Psoas muscle (tissue), 8 donors: ENCODE results near the gene PIN4. TPM values are rescaled to one million over a fixed set of nuclear protein-coding genes. Genes with fewer than 3 reads are reported as not detected.

Source experiments
- ATAC-seq, 4 donors: fragments of 200-7000 bp; cut with Tn5 transposase; one replicate each; pipeline ENCODE4 v1.9.1; 2020; ENCODE audit warnings: moderate library complexity in 3 of 4, mild to moderate bottlenecking in 2 of 4
- DNase-seq, 2 donors: peaks; one replicate each; pipeline ENCODE4 v3.0.0-alpha.2; 2020
- H3K27ac ChIP-seq: fragments of 200-600 bp; one replicate; pipeline ENCODE4 v1.8.0; 2022
- H3K27me3 ChIP-seq, 3 donors: fragments of 200-600 bp in 1 of 3; one replicate each; pipeline versions ENCODE4 v1.6.1 to v1.8.0; 2013 to 2022; ENCODE audit warnings: low read length in 2 of 3, mild to moderate bottlenecking in 2 of 3, moderate library complexity in 1 of 3; ENCODE audit not compliant: insufficient read depth in 3 of 3
- H3K36me3 ChIP-seq, 2 donors: fragments of 200-600 bp in 1 of 2; one replicate each; pipeline versions ENCODE4 v1.6.1 to v1.8.0; 2013 to 2022; ENCODE audit warnings: low read depth in 1 of 2, mild to moderate bottlenecking in 1 of 2, moderate library complexity in 1 of 2; ENCODE audit not compliant: insufficient read depth in 1 of 2
- H3K4me1 ChIP-seq: fragments of 200-600 bp; one replicate; pipeline ENCODE4 v1.8.0; 2022
- H3K4me3 ChIP-seq: fragments of 200-600 bp; one replicate; pipeline ENCODE4 v1.8.0; 2022; ENCODE audit warnings: mild to moderate bottlenecking
- H3K9me3 ChIP-seq: fragments of 200-600 bp; one replicate; pipeline ENCODE4 v1.8.0; 2022
- WGBS, 3 donors: extraction: QIAGEN DNeasy Blood & Tissue Kit; methylation state at CpG; one replicate each; pipeline versions ENCODE4 v1.1.6 to v1.1.7; 2013; 5-methylcytosine and 5-hydroxymethylcytosine counted together
- intact Hi-C, 2 donors: fragments of 100-400 bp; cut with DNase I; formaldehyde crosslinking; loops; one replicate each; pipeline versions ENCODE4 v1.11.0 to v1.14.2; 2022
- polyA plus RNA-seq, 3 donors: library from polyadenylated mRNA; stranded (reverse); fragments of 200-250 nt; gene quantifications; one replicate each; pipeline ENCODE4 v1.2.3, GENCODE V29; 2013
- total RNA-seq, 4 donors: library from RNA; stranded (reverse); fragmentation: NEBNext Ultra II Directional in 2 of 4; extraction: Animal tissue kit (Norgen Biotek cat#: 25700) in 2 of 4; gene quantifications; one replicate each; pipeline versions ENCODE4 v1.2.1 to v1.2.4, GENCODE V29; 2021 to 2023
- TF ChIP-seq, protein P1 (sequence below): fragments of 200-600 bp; IDR thresholded peaks from one replicate; pipeline ENCODE4 v1.8.0; 2022; ENCODE audit warnings: antibody characterized with exemption
- donor health status: healthy with polysubstance abuse.
- donor health status: DM: no; HTN: no; CAD: no; lungs with moderate emphysema.
- donor health status: Bipolar disorder and iron deficiency.
- donor health status: healthy.
- donor health status: DM: yes; HTN: yes; CAD: no.
- donor health status: DM: no; HTN: no; CAD: no.
- donor health status: DM: no; HTN: no; CAD: no.
- donor health status: DM: yes; HTN: yes; CAD: no.

The PIN4 gene
- total and polyA plus RNA-seq, 7 donors, result 8.3 to 19.3 (median 8.9) TPM

- no peak overlapping the region for H3K4me3 ChIP-seq
- H3K27ac ChIP-seq, result no peak overlapping the region
- no peaks in the 10 kb centered on the region for H3K4me1 ChIP-seq
- H3K27me3 ChIP-seq, result peaks cover 0 to 13% (median 0%) of the 10 kb centered on the region in 3 donors
- DNase-seq (no peak), ATAC-seq (no peak)
- intact Hi-C loops, result no loop called here
- TF ChIP-seq, protein P1, sequence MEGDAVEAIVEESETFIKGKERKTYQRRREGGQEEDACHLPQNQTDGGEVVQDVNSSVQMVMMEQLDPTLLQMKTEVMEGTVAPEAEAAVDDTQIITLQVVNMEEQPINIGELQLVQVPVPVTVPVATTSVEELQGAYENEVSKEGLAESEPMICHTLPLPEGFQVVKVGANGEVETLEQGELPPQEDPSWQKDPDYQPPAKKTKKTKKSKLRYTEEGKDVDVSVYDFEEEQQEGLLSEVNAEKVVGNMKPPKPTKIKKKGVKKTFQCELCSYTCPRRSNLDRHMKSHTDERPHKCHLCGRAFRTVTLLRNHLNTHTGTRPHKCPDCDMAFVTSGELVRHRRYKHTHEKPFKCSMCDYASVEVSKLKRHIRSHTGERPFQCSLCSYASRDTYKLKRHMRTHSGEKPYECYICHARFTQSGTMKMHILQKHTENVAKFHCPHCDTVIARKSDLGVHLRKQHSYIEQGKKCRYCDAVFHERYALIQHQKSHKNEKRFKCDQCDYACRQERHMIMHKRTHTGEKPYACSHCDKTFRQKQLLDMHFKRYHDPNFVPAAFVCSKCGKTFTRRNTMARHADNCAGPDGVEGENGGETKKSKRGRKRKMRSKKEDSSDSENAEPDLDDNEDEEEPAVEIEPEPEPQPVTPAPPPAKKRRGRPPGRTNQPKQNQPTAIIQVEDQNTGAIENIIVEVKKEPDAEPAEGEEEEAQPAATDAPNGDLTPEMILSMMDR, result no peak
- no peaks in the 10 kb centered on the region for H3K9me3 ChIP-seq
- H3K36me3 ChIP-seq, result no peaks in the 10 kb centered on the region
- 46 to 59% (median 46%) methylated on average over 2 of the region's 2 CpGs for WGBS, 3 donors
These were observed 38.0 kb upstream of the PIN4 start for GRCh38 chrX:72143609-72143907.

DNA sequence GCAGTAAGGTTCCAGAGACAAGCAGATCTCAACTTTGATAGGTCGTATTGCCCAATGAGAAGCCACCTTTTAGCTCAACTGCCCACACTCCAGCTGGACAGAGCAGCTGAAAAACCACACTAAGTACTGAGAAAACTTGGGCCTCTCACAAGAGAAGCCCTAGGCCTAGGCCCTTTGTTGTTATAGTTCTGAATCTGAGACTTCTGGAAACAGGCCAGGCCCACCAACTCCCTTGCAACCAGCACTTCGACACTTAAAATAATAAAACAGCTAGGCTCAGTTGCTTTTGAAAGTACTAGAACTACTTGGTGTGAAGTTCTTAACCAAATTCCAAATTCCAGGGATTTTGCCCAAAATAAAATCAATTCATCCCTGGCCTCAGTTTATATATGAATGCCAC lies 36.4 kb upstream of the PIN4 start:
- H3K27me3 ChIP-seq, result peaks cover 0 to 19% (median 0%) of the 10 kb centered on the region in 3 donors
- intact Hi-C loops, result no loop called here
- WGBS, 3 donors, result 38 to 44% (median 38%) methylated on average over 2 of the region's 2 CpGs
- H3K9me3 ChIP-seq, result no peaks in the 10 kb centered on the region
- TF ChIP-seq, protein P1, result no peak
- no peaks in the 10 kb centered on the region for H3K36me3 ChIP-seq
- DNase-seq (no peak), ATAC-seq (no peak)
- no peak overlapping the region for H3K4me3 ChIP-seq
- H3K27ac ChIP-seq, result no peak overlapping the region
- no peaks in the 10 kb centered on the region for H3K4me1 ChIP-seq

DNA sequence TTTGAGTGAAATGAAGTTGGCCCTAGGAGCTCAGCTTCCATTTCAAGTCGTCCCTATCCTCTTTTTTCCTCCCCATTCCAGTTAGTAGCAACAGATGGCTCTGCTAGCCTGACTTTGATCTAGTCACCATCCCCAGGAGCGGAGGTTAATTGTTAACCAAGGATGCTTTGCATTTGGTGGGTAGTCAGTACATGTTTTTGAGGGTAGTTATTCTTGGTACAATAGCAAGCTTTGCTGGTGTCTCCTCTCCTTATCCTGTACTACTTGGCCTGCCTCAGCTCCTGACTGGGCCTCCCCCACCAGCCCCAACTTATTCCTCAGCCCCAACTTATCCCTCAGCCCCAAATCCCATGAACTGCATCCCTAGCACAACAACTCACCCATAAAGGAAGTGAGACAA lies 35.0 kb upstream of the PIN4 start:
- Histone ChIP-seq H3K9me3 (no peaks in the 10 kb centered on the region), H3K36me3 (no peaks in the 10 kb centered on the region), H3K27ac (no peak overlapping the region), H3K4me3 (no peak overlapping the region), H3K27me3 (peaks cover 0 to 19% (median 0%) of the 10 kb centered on the region in 3 donors), H3K4me1 (no peaks in the 10 kb centered on the region)
- no peak for DNase-seq
- WGBS, 3 donors, result 62 to 71% (median 63%) methylated on average over 2 of the region's 2 CpGs
- ATAC-seq, result no peak
- intact Hi-C loops, result no loop called here
- TF ChIP-seq, protein P1, result no peak

- Histone ChIP-seq H3K36me3 (no peaks in the 10 kb centered on the region), H3K9me3 (no peaks in the 10 kb centered on the region), H3K27ac (no peak overlapping the region), H3K4me1 (no peaks in the 10 kb centered on the region), H3K4me3 (no peak overlapping the region), H3K27me3 (peaks cover 0 to 14% (median 0%) of the 10 kb centered on the region in 3 donors)
- intact Hi-C loops, result no loop called here
- ATAC-seq (no peak), DNase-seq (no peak)
- WGBS, 3 donors, result 79 to 90% (median 81%) methylated on average over 3 of the region's 3 CpGs
- TF ChIP-seq, protein P1, result no peak
These were observed 22.8 kb upstream of the PIN4 start for GRCh38 chrX:72158773-72159172.

GRCh38 chrX:72159769-72160168 lies 21.8 kb upstream of the PIN4 start:
- WGBS, 3 donors, result 80 to 84% (median 83%) methylated on average over 10 of the region's 10 CpGs
- Histone ChIP-seq H3K4me3 (no peak overlapping the region), H3K4me1 (no peaks in the 10 kb centered on the region), H3K9me3 (no peaks in the 10 kb centered on the region), H3K27me3 (peaks cover 0 to 19% (median 0%) of the 10 kb centered on the region in 3 donors), H3K36me3 (no peaks in the 10 kb centered on the region), H3K27ac (no peak overlapping the region)
- DNase-seq (no peak), ATAC-seq (no peak)
- intact Hi-C loops, result no loop called here
- TF ChIP-seq, protein P1, result no peak
